ENCODE measurements around the gene MORF4L1. TPM values are rescaled to one million over a fixed set of nuclear protein-coding genes. Genes with fewer than 3 reads are reported as not detected.

Gene MORF4L1
- total and polyA plus RNA-seq, 2 donors (not counting 1 experiment from before 2014, with no cell fraction given), result 268 to 710 TPM

DNA sequence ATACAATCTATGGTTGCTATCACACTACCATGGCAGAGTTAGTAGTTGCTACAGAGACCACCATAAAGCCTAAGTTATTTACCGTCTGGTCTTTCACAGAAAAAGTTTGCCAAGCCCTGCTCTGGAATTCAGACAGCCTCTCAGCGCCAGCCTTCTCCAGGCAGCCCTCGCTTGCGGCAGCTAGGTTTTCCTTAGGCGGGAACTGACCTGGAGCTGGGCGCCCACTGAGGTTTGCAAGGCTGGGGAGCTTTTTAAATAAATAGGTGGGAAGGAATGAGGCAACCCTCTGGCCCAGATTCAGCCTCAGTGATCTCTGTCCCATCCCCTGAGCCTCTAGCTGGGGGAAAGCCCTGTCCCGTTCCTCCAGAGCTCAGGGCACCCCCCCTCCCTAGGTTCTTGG is 71.0 kb downstream of the MORF4L1 start:
- peaks cover 6% of the 10 kb centered on the region for H3K27me3 ChIP-seq (ENCODE audit: control insufficient read depth, insufficient read depth, low read length)
- no peak overlapping the region for H3K27ac ChIP-seq (ENCODE audit: insufficient read depth, low read length)
- no peak overlapping the region for H3K4me2 ChIP-seq (ENCODE audit: extremely low read depth, insufficient read depth, low read length)
- no peak overlapping the region for H3K4me3 ChIP-seq (replicated peaks in 1 of 4; ENCODE audit: control extremely low read depth in 1 of 4, insufficient read depth in 1 of 4, low read depth in 3 of 4, low read length in 4 of 4)
- no peaks in the 10 kb centered on the region for H3K4me1 ChIP-seq (ENCODE audit: control insufficient read depth, extremely low read depth, insufficient read depth, low read length)
- H2AFZ ChIP-seq (ENCODE audit: low read length), result no peak overlapping the region
- no peak overlapping the region for H3K9ac ChIP-seq (ENCODE audit: insufficient read depth, low read length)
- TF ChIP-seq CTCF (conservative IDR thresholded peaks at IDR 0.05 in 1 of 2, IDR thresholded peaks at IDR 0.05 in 1 of 2; ENCODE audit: low read depth in 1 of 2, low read length in 2 of 2) (no peak), EZH2 (IDR thresholded peaks at IDR 0.05; ENCODE audit: low read length, missing control alignments) (no peak)
- H3K36me3 ChIP-seq (ENCODE audit: control insufficient read depth, insufficient read depth, low read length), result no peaks in the 10 kb centered on the region
- no peaks in the 10 kb centered on the region for H3K79me2 ChIP-seq (ENCODE audit: control insufficient read depth, insufficient read depth, low read length)
- peak in 1 of 2 donors; percentile 44 for DNase-seq (ENCODE audit: low read depth in 2 of 2)
- no peaks in the 10 kb centered on the region for H4K20me1 ChIP-seq (ENCODE audit: control insufficient read depth, extremely low read depth, insufficient read depth, low read length)
- no peaks in the 10 kb centered on the region for H3K9me3 ChIP-seq (ENCODE audit: control insufficient read depth, insufficient read depth, low read depth, low read length)

GRCh38 chr15:78944202-78944625 is 71.5 kb downstream of the MORF4L1 start:
- H3K79me2 ChIP-seq (ENCODE audit: control insufficient read depth, insufficient read depth, low read length), result no peaks in the 10 kb centered on the region
- H3K9me3 ChIP-seq (ENCODE audit: control insufficient read depth, insufficient read depth, low read depth, low read length), result no peaks in the 10 kb centered on the region
- no peak overlapping the region for H3K27ac ChIP-seq (ENCODE audit: insufficient read depth, low read length)
- H3K4me2 ChIP-seq (ENCODE audit: extremely low read depth, insufficient read depth, low read length), result peak overlapping the region; percentile 78
- no peak overlapping the region for H3K9ac ChIP-seq (ENCODE audit: insufficient read depth, low read length)
- peaks cover 6% of the 10 kb centered on the region for H3K27me3 ChIP-seq (ENCODE audit: control insufficient read depth, insufficient read depth, low read length)
- H3K36me3 ChIP-seq (ENCODE audit: control insufficient read depth, insufficient read depth, low read length), result no peaks in the 10 kb centered on the region
- no peak for DNase-seq (ENCODE audit: low read depth in 2 of 2)
- no peak overlapping the region for H2AFZ ChIP-seq (ENCODE audit: low read length)
- TF ChIP-seq CTCF (conservative IDR thresholded peaks at IDR 0.05 in 1 of 2, IDR thresholded peaks at IDR 0.05 in 1 of 2; ENCODE audit: low read depth in 1 of 2, low read length in 2 of 2) (no peak), EZH2 (IDR thresholded peaks at IDR 0.05; ENCODE audit: low read length, missing control alignments) (no peak)
- H4K20me1 ChIP-seq (ENCODE audit: control insufficient read depth, extremely low read depth, insufficient read depth, low read length), result no peaks in the 10 kb centered on the region
- no peaks in the 10 kb centered on the region for H3K4me1 ChIP-seq (ENCODE audit: control insufficient read depth, extremely low read depth, insufficient read depth, low read length)
- peak overlapping the region in 1 of 4 experiments; percentile 55 for H3K4me3 ChIP-seq (replicated peaks in 1 of 4; ENCODE audit: control extremely low read depth in 1 of 4, insufficient read depth in 1 of 4, low read depth in 3 of 4, low read length in 4 of 4)

DNA sequence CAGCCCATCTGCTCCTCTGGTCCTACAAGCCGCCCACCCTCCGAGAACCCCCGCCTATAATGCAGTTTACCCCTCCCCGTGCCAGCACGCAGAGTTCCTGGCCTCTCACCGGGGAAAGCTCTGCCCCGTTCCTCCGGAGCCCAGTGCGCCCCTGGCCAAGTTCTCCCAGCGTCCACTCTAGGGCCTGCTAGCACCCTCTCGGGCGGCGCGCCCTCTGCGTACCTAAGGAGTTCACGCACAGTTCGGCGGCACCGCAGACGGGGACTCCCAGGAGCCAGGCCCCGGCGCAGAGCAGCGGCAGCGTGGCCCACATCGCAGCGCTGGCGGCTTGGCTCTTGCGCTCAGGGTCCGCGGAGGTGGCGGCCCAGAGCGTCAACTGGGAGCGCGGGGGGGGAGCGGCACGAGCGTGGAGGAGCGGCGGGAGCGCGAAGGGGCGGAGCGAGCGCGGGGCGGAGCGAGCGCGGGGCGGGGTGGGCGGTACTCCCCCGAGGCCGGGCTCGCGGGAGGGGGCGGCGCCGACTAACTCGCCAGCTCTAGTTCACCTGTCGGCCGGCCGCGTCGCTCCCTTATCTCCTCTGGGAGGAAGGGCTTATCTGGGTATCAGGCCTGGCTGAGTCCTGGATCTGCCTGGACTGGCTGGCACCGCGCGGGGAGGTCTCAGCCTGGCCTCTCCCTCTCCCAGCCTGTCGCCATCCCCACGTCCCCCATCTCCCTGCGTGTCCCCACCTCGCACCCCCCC is 72.1 kb downstream of the MORF4L1 start, which contains the start of gene CTSH:
Gene CTSH, minus strand, starts transcription at position 378 of the 739 bp plus-strand sequence. Its CDS starts 65 bp downstream, at position 313.
- TF ChIP-seq CTCF (conservative IDR thresholded peaks at IDR 0.05 in 1 of 2, IDR thresholded peaks at IDR 0.05 in 1 of 2; ENCODE audit: low read depth in 1 of 2, low read length in 2 of 2), result no peak
- TF ChIP-seq EZH2 (IDR thresholded peaks at IDR 0.05; ENCODE audit: low read length, missing control alignments), result peak; percentile 38
- no peak within 1 kb of the TSS for H3K9ac ChIP-seq (ENCODE audit: insufficient read depth, low read length)
- peaks cover 6% of the 10 kb centered on the region for H3K27me3 ChIP-seq (ENCODE audit: control insufficient read depth, insufficient read depth, low read length)
- H3K4me1 ChIP-seq (ENCODE audit: control insufficient read depth, extremely low read depth, insufficient read depth, low read length), result no peaks in the 10 kb centered on the region
- H3K27ac ChIP-seq (ENCODE audit: insufficient read depth, low read length), result no peak within 1 kb of the TSS
- peak; percentile 13 to 58 for DNase-seq (ENCODE audit: low read depth in 2 of 2)
- H2AFZ ChIP-seq (ENCODE audit: low read length), result peak within 1 kb of the TSS; percentile 39
- peak within 1 kb of the TSS; percentile 31 to 55 (median 36) for H3K4me3 ChIP-seq (replicated peaks in 1 of 4; ENCODE audit: control extremely low read depth in 1 of 4, insufficient read depth in 1 of 4, low read depth in 3 of 4, low read length in 4 of 4)
- H3K79me2 ChIP-seq (ENCODE audit: control insufficient read depth, insufficient read depth, low read length), result no peaks in the 10 kb centered on the region
- no peaks in the 10 kb centered on the region for H3K36me3 ChIP-seq (ENCODE audit: control insufficient read depth, insufficient read depth, low read length)
- no peaks in the 10 kb centered on the region for H4K20me1 ChIP-seq (ENCODE audit: control insufficient read depth, extremely low read depth, insufficient read depth, low read length)
- H3K4me2 ChIP-seq (ENCODE audit: extremely low read depth, insufficient read depth, low read length), result peak within 1 kb of the TSS; percentile 92
- no peaks in the 10 kb centered on the region for H3K9me3 ChIP-seq (ENCODE audit: control insufficient read depth, insufficient read depth, low read depth, low read length)
